ENCODE measurements around the gene SLC25A39.

DNA sequence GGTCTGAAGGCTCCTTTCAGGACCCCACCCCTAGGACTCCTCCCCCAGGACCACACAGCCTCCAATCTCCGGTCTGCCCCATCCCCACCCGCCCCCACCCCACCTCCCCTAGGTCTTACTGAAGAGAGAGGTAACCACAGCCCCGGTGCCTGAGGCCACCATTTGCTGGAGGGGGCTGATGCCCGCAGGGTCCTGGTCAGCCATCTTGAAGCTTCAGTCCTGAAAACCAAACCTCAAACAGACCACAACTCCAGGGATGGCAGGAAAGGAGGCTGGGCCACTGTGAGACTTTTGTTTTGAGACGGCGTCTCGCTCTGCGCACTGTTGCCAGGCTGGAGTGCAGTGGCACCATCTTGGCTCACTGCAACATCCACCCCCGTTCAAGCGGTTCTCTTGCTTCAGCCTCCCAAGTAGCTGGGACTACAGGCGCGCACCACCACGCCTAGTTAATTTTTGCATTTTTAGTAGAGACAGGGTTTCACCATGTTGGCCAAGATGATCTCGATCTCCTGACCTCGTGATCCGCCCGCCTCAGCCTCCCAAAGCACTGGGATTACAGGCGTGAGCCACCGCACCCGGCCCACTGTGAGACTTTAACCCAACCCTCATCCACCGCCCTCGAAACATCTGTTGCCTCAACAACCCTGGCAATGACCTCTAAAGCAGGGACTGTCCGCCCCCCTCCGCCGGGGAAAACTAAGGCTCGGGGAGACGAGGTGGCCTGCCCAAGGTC lies 1.1 kb downstream of the SLC25A39 start:
- TF ChIP-seq PML (IDR thresholded peaks at IDR 0.05; ENCODE audit: low read length) (no peak), ZZZ3 (IDR thresholded peaks at IDR 0.05) (no peak), CTCF (IDR thresholded peaks at IDR 0.05 in 2 of 3, conservative IDR thresholded peaks at IDR 0.05 in 1 of 3; ENCODE audit: insufficient read depth in 2 of 3, low read depth in 1 of 3, low read length in 3 of 3) (no peak), ARNT (IDR thresholded peaks at IDR 0.05) (no peak), ZBTB11 (CRISPR knock-in tag; IDR thresholded peaks at IDR 0.05) (no peak), CHD2 (IDR thresholded peaks at IDR 0.05; ENCODE audit: low read depth, low read length) (no peak), NCOA4 (IDR thresholded peaks at IDR 0.05; ENCODE audit: partially characterized antibody) (no peak), POLR2AphosphoS2 (IDR thresholded peaks at IDR 0.05; ENCODE audit: low read length) (no peak), MTA3 (IDR thresholded peaks at IDR 0.05; ENCODE audit: borderline replicate concordance) (no peak), POLR2A (conservative IDR thresholded peaks at IDR 0.05) (no peak)
- TF ChIP-seq, protein P1, sequence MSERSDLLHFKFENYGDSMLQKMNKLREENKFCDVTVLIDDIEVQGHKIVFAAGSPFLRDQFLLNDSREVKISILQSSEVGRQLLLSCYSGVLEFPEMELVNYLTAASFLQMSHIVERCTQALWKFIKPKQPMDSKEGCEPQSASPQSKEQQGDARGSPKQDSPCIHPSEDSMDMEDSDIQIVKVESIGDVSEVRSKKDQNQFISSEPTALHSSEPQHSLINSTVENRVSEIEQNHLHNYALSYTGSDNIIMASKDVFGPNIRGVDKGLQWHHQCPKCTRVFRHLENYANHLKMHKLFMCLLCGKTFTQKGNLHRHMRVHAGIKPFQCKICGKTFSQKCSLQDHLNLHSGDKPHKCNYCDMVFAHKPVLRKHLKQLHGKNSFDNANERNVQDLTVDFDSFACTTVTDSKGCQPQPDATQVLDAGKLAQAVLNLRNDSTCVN (CRISPR knock-in tag; IDR thresholded peaks at IDR 0.05) = no peak
